COLO668 (cell line): ENCODE measurements around the gene FUT6.

Source experiments
- DNase-seq: peaks from one replicate; lab custom pipeline; 2025; ENCODE audit not compliant: unreplicated experiment; lab: John Stamatoyannopoulos, UW

Gene FUT6

DNA sequence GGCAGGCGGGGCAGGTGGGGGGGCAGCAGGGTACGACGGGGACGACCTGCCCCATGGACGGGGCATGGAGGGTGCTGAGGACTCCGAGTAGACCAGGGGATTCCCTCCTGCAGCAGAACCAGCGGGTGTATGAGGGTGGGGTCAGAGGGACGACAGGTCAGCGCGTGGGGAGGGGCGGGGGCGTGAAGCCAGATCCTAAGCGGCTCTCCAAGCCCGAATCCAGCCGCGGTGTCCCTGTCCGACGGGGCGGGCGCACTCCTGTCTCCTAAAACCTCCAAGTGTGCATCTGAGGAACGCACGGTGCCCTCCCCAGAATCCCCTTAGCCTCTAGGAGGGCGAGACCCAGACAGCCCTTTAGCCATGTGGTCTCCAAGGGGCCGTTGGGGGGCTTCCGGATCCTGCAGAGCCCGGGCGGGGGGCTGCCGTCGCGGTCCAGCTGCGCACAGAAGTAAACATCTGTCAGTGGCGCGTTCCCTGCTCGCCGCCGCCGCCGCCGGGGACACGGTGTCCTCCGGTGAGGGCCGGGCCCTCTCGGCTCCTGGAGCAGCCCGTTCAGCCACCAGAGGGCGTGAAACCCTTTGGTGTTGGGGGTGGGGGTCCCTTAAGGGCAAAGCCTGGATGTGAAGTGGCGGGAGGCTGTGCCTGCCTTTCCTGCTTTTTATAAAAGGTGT lies 33.9 kb downstream of the FUT6 start:
- peak; percentile 87 for DNase-seq

DNA sequence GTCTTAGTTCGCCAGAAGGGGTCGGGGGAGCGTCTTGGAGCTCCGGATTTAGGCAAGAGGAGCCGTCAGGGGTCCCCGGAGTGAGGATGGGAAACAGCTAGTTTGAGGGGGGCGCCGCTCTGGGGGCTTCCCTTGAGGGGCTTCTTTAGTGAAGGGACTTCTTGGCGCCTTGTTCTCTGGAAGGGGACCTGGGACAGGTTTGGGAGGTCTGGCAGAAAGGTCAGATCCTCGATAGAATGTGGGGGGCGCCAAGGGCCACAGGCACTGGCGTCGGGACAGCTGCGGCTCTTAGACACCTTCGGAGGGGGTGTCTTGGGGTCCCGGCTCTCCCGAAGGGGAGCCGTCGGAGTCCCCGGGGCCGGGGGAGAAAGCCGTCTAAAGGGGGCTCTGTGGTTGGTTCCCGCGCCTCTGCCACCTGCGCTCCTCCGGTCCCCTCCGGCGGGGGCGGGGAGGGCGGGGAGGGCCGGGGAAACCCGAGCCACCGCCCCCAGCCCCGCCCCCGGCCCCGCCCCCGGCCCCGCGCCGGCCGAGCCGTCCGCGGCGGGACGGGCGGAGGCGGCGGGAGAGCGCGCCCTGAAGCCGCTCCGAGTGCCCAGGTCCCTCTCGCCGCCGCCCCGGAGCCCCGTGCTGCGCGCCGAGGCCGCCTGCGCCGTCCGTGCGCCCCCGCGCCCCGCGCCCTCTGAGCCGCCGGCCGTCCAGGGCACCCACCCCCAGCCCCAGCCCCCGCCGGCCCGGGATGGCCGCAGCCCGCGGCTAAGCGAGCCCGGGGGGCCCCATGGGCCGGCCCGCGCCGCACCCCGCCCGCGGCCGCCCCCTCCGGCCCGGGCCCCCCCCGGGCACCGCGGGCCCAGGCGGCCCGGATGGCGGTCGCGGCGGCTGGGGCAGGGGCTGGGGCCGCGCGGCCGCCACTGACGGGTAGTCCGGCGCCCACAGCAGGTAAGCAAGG lies 34.7 kb downstream of the FUT6 start, which contains the start of gene NRTN:
TSS of gene NRTN (plus strand) at position 552 of the 946 bp plus-strand sequence. CDS start 19,099 bp downstream, outside the sequence.
- peak; percentile 69 for DNase-seq

DNA sequence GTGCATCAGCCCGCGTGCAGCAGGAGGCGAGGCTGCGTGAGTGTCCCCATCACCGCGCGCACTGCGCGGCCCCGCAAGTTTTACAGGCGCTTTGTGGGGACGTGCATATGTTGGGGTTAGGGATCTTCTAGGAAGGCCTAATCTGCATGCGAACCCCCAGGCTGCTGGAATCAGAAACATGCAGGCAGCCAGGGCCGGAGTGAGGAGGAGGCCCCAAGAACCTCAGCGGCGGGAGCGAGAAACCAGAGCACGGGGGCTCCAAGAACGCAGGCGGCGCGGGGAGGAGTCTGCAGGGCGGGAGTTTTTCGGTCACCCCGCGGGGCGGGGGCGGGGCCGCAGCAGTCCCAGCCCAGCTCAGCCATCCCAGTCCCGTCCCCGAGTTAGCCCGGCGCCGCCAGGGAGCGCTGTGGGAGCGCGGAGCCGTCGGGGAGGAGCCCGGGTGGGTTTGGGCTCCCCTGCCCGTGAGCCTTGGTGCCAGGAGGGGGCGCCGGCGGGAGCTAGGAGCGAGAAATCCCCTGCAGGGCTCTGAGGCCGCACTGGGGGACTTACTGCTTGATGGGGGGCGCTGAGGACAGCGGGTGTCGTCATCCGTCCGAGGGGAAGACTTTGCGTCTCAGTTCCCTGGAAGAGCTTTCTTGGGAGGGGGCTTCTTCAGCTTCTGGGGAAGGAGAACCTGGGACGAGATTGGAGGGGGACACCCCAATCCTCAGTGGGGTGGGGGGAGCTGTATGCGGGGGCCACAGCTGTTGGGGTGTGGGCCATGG lies 35.6 kb downstream of the FUT6 start:
- DNase-seq, result peak; percentile 93

DNA sequence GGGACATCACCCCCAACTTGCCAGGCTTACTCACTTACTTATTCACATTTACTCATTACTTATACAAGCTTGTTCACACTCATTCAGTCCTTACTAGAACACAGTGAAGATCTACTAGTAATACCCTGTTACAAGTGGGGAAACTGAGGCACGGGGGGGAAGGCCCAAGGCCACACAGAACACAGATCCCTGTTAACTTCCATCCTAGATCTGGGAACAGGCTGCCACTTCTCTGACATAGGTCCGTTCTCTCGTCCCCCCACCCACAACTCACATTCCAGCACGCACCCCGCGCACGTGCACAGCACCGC lies 36.1 kb downstream of the FUT6 start:
- DNase-seq, result no peak

DNA sequence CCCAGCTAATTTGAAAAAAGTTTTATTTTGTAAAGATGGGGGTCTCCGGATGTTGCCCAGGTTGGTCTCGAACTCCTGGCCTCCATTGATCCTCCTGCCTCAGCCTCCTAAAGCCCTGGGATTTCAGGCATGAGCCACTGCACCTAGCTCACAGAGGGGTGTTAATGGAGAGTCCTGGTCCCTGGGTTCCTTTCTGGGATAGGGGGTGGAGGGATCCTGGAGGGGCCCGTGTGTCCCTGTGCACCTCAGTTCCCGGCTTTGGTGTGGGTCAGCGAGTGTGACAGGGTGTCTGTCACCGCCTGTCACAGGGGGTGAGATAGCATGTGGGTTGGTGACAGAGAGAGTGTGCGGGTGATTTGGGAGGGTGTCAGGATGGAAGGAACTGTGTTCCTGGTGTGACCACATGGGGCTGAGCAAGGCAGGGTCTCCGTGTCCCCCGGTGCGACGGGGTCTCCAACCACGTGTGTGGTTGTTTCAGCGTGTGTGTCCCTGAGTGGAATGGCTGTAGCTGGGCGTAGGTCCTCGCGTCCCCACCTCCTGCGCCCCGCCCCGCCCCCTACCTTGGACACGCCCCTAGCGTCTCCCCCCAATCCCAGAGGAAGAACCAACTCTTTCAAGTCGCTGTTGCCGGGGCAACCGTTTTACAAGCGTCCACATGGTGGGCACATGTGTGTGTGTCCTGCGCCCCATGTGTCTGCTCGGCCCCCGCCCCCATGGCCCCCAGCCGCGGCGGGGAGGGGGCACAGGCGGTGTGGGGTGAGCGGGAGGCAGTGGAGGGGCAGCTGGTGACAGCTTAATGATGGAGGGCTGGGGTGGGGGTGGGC lies 37.5 kb downstream of the FUT6 start:
- DNase-seq, result no peak

DNA sequence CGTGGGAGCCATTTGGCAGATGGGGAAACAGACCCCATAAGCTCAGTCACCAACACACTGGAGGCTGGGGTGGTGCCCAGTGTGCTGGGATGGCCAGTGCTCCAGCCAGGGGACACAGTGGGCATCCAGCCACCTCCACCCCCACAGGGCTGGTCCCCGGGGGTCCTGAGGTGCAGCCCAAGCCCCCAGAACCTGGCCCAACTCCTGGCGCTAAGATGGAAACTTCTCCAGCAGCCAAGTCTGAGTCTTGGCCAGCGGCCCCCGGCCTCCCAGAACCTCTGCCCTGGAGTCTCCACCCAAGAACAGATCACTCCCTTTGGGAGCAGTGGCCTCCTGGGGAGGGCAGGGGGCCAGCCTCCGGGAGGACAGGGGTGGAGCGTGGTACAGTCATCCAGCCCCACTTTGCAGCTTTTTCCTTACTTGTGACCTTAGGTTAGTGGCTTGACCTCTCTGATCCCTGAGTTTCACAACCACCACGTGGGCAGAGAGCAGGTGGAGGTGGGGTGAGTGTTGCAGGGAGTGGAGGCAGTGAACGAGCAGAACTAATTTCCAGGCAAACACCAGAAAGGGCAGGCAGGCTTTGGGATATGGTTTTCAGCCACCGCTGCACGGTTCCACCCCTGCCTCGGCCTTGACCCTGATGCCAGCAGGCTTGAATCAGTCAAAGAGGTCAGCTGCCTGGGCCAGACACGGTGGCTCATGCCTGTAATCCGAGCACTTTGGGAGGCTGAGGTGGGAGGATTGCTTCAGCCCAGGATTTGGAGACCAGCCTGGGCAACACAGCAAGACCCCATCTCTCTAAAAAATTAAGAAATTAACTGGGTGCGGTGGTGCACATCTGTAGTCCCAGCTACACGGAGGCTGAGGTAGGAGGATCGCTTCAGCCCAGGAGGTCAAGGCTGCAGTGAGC lies 38.9 kb downstream of the FUT6 start:
- DNase-seq, result no peak

DNA sequence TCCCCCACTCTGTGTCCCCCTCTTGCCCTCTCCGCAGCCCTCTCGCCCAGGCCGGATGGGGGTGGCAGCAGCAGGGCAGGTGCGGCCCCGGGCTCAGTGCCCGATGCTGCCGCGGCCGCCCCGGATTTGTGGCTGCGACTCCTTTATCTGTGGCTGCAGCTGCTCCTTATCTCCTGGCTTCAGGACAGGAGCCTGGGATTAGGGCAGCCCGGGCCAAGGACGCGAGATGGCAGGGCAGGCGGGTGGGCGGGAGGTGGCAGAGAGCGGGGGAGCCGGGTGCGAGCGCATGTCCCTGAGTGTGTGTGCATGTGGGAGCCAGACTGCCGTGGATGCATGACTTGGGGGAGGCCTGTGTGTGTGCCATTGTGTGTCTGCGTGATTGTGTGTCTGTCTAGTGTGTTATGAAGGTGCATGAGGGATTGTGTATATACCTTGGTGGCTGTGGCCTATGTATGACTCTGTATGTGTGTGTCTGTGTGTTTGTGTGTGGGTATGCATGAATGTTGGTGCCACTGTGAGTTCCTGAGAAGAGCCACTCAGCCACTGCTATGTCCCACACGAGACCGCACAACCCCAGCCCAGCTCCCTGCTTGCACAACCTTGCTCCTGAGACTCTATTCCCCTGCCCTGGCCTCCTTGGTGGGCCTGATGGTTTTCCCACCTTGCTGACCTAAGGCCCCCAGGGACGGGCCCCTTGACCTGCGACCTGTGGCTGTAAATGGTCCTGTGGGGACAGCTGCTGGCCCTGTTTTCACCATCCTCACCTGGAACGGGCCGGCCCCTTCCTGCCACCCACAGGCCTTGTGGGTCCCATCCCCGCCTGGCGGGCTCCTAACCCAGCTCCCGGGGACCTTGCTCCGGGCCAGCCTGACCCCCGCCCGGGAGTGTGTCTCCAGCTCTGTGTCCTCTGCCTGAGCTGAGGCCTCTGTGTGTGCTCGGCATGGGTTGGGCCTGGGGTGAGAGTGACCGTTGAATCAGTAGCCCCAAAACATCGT lies 40.0 kb downstream of the FUT6 start:
- peak; percentile 46 for DNase-seq

DNA sequence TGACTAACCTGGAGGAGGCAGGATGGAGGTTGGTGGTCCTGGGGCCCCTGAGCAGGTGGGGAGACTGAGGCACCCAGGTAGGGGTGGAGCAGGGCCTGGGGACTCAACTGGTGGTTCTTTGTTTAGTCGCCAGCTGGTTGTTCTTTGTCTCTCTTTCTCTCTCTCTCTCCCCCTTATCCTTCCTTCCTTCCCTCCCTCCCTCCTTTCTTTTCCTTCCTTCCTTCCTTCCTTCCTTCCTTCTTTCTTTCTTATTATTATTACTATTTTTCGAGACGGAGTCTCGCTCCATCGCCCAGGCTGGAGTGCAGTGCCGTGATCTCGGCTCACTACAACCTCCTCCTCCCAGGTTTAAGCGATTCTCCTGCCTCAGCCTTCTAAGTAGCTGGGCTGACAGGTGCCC lies 41.3 kb downstream of the FUT6 start:
- DNase-seq, result no peak

DNA sequence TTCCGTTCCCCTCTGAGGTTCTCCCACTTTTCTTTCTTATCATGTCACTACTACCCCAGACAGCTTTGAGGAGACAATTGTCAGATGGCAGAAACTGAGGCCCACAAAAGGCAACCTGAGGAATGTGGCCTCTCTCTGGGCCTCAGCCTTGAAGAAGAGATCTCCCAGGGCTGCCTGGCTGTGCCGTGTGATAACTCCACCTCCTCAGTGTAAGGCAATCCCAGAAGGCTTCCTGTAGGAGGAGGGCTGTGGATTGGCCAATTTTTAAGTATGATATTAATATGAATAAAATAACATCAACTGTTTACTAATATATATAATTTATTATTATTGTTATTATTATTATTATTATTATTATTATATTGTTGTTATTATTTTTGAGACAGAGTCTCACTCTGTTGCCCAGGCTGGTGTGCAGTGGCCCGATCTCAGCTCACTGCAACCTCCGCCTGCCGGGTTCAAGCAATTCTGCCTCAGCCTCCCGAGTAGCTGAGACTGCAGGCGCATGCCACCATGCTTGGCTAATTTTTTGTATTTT lies 44.1 kb downstream of the FUT6 start:
- DNase-seq, result no peak

DNA sequence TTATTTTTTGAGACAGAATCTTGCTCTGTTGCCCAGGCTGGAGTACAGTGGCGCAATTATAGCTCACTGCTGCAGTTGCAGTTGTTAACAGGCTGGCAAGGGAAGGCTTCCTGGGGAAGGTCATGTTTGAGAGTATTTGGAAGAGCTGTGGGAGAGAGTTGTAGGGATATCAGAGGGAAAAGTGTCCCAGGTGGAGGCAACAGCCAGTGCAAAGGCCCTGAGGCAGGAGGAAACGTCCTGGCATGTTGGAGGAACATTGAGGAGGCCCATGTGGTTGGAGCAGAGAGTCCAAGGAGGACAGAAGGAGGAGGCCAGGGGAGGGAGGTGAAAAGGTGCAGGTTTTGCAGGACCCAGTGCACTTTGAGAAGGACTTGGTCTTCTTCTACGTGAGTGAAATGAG lies 46.3 kb downstream of the FUT6 start:
- DNase-seq, result no peak

DNA sequence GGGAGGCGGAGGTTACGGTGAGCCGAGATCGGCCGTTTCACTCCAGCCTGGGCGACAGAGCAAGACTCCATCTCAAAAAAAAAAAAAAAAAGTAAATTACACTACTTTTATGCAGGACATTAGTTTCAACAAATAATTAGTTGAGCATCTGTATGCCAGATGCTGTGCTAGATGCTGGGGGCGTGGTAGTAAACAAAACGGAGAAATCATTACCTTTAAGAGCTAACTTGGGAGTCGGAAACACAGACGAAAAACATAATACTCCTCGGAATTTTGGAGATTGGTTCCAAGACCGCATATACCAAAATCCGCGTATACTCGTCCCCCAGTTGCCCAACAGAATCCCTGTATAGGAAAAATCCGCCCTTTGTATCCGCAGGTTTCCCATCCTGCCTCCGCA lies 47.3 kb downstream of the FUT6 start:
- DNase-seq, result no peak

DNA sequence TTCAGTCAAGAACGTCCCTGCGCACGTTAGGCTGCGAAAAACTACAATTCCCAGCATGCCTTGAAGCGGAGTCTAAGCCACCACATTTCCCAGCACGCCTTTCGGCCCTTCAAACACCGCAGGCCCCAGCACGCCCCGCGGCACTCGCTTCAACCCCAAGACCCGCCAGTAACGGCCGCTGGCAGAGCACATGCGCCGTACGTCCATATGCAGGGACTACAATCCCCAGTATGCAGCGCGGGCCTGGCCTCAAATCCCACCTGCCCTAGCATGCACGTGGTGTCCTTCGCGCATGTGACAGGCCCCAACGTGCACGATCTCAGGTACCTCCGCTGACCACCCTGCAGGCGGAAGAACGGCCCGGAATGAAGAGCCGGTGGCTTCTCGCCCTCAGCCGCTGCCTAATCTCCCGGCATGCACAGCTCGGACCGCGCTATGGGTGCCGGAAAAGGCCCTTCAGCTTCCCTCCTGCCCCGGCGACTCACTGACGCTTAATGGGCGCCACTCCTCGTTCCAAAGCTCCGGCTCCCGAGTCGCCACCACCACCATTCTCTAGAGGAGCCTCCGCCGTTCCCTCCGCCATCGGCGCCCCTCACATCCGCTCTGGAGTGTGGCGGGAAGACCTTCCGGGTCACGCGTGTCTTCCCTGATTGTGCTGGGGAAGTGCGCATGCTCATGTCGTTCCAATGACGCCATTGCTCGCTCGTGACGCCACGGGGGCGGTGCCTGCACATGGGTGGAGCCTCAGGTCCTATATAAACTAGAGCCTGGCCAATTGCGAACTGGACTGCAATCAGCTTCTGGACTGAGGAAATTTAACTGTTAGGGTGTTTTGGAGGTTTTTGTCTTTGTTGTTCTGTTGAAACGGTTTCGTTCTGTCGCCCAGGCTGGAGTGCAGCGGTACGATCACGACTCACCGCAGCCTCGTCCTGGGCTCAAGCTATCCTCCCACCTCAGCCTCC lies 48.7 kb downstream of the FUT6 start, which contains the start of gene DUS3L:
TSS of gene DUS3L (minus strand) at position 605 of the 962 bp plus-strand sequence. CDS start at position 583, 22 bp downstream.
- peak; percentile 98 for DNase-seq

DNA sequence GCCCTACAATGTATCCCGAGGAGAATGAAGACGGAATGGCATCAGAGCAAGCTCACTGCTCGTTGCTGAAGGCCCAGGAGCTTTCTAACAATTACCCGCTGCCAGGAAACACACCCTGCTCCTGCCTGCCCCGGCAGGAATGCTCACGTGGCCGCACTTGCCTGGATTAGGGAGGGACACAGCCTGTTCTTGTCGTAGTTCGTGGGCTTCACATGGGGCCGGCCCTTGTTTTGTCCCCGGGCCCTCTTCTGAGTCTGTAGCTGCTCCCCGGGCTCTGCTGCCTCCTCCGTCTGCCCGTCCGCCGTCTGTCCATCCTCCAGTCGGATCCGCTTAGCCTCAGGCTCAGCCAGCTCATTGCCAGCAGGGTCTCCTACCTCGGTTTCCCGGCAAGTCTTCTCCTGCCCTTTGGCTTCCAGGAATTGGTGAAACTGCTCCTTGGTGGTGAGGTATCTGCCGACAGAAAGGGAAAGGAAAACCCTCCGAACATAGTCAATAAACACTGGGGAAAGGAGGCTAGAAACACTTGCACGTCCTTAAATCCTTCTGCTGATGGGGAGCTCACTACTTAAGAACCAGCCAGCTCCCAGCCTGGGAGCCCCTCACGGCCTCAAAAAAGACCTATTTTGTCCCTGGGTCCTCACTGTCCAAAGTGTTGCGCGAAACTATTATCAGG lies 49.5 kb downstream of the FUT6 start:
- no peak for DNase-seq

DNA sequence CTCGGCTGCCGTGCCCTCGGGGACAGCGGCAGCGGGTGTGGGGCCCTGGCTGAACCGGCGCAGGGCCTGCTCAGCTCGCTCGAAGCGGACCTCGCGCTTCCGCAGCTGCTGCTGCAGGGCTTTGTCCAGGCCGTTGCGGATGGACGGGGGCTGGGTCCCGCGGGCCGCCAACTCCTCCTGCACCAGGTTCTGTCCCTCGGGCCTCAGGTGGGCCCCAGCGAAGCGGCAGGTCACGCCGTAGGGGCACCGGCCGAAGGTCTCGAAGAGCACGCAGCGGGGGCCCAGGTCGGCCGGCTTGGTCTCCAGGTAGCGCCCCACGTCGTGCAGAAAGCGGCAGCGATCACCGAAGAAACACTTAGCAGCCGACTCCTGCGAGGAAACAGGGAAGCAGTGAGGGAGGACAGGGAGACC lies 50.1 kb downstream of the FUT6 start:
- no peak for DNase-seq

DNA sequence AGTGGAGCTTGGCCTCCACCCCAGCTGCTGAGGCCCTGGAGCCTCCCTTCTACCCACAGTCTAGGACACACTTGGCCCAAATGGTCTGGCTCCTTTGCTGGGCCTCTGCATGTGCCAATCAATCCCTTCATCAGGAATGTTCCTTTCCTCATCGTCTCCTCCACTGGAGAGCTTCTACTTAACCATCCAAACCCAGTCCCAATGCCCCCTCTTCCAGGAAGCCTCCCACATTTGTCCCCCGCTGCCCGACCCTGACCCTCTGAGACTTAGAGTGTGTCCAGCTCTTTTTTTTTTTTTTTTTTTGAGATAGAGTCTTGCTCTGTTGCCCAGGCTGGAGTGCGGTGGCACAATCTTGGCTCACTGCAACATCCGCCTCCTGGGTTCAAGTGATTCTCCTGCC lies 51.1 kb downstream of the FUT6 start:
- no peak for DNase-seq

DNA sequence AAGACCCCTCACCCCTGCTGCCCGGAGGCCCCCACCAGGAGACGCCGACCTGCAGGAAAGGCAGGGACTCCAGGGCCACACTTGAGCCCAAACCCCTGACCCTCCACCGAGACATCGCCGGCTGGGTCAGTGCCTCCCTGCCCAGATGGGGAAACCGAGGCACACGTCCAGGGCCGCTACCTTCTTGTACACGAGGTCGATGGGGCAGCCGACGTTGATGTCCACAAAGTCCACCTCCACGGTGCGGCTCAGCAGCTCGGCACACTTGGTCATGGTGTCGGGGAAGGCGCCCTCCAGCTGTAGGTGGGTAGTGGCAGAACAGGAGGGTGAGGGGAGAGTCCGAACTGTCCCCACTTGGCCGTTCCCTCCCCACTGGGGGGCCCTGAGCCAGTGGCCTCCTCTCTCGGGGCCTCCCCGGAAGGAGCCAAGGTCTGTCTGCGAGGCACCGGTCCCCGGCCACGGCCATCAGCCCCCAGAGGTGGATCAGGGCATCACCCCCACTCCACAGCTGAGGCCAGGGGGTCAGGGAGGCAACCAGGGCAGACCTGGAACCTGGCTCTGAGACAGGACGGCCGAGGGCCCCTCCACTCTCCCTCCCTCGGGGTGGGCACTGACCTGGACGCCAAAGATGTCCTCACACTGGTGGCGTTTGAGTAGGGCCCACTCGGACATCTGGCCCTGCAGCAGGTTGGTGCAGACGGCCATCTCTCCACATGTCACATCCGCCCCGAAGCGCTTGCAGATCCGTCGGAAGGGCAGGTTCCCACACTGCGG lies 51.9 kb downstream of the FUT6 start:
- no peak for DNase-seq
